H9 (cell line): ENCODE measurements around the gene COL3A1. TPM values are rescaled to one million over a fixed set of nuclear protein-coding genes. Genes with fewer than 3 reads are reported as not detected.

Source experiments
- DNase-seq: peaks from one replicate; pipeline ENCODE4 v3.0.0-alpha.2; 2017
- H2AFZ ChIP-seq: one replicate; pipeline ENCODE4 v1.6.1; 2013; ENCODE audit warnings: mild to moderate bottlenecking, low read length, control low read depth, moderate library complexity
- H2AK5ac ChIP-seq: 2 replicates; pipeline ENCODE4 v1.6.1; 2013; ENCODE audit warnings: low read length, control low read depth, mixed read lengths; ENCODE audit not compliant: insufficient read length
- H2BK120ac ChIP-seq: one replicate; pipeline ENCODE4 v1.6.1; 2013; ENCODE audit warnings: low read depth, mild to moderate bottlenecking, low read length, control low read depth, inconsistent platforms; ENCODE audit not compliant: poor library complexity, severe bottlenecking
- H2BK12ac ChIP-seq: 2 replicates; pipeline ENCODE4 v1.6.1; 2013; ENCODE audit warnings: low read length, control low read depth, mixed read lengths, low read depth; ENCODE audit not compliant: insufficient read length
- H2BK15ac ChIP-seq: 2 replicates; pipeline ENCODE4 v1.6.1; 2013; ENCODE audit warnings: low read depth, low read length, control low read depth
- H2BK20ac ChIP-seq: one replicate; pipeline ENCODE4 v1.6.1; 2013; ENCODE audit warnings: low read depth, mild to moderate bottlenecking, low read length, control low read depth, inconsistent platforms; ENCODE audit not compliant: poor library complexity, severe bottlenecking
- H2BK5ac ChIP-seq: 2 replicates; pipeline ENCODE4 v1.6.1; 2013; ENCODE audit warnings: low read length, control low read depth, mixed read lengths; ENCODE audit not compliant: insufficient read length
- H3K14ac ChIP-seq: 2 replicates; pipeline ENCODE4 v1.6.1; 2013; ENCODE audit warnings: low read length, control low read depth; ENCODE audit not compliant: insufficient read depth
- H3K18ac ChIP-seq: 2 replicates; pipeline ENCODE4 v1.6.1; 2013; ENCODE audit warnings: low read depth, mild to moderate bottlenecking, mixed read lengths, low read length, control low read depth; ENCODE audit not compliant: insufficient read length
- H3K23ac ChIP-seq: 2 replicates; pipeline ENCODE4 v1.6.1; 2013; ENCODE audit warnings: low read length, control low read depth, mixed read lengths, low read depth; ENCODE audit not compliant: insufficient read length
- H3K23me2 ChIP-seq: 2 replicates; pipeline ENCODE4 v1.6.1; 2013; ENCODE audit warnings: low read depth, mild to moderate bottlenecking, mixed read lengths, low read length, control low read depth; ENCODE audit not compliant: insufficient read length, poor library complexity, severe bottlenecking
- H3K27ac ChIP-seq: 2 replicates; pipeline ENCODE4 v1.5.1; 2013; ENCODE audit warnings: low read length, control low read depth, mixed read lengths, low read depth; ENCODE audit not compliant: insufficient read length
- H3K27me3 ChIP-seq: 2 replicates; pipeline ENCODE4 v1.6.1; 2013; ENCODE audit warnings: low read length, control low read depth, inconsistent platforms; ENCODE audit not compliant: insufficient read depth
- H3K4ac ChIP-seq: 2 replicates; pipeline ENCODE4 v1.6.1; 2013; ENCODE audit warnings: low read depth, mild to moderate bottlenecking, control low read depth, inconsistent platforms, low read length, moderate library complexity
- H3K4me1 ChIP-seq: 2 replicates; pipeline ENCODE4 v1.6.1; 2013; ENCODE audit warnings: low read length, control low read depth, inconsistent platforms; ENCODE audit not compliant: insufficient read depth
- H3K4me2 ChIP-seq: 2 replicates; pipeline ENCODE4 v1.6.1; 2013; ENCODE audit warnings: low read length, control low read depth, mixed read lengths; ENCODE audit not compliant: insufficient read length, insufficient read depth
- H3K56ac ChIP-seq: 2 replicates; pipeline ENCODE4 v1.6.1; 2013; ENCODE audit warnings: low read depth, mild to moderate bottlenecking, mixed read lengths, low read length, control low read depth; ENCODE audit not compliant: insufficient read length
- H3K79me1 ChIP-seq: 2 replicates; pipeline ENCODE4 v1.6.1; 2013; ENCODE audit warnings: low read depth, mild to moderate bottlenecking, moderate library complexity, low read length, control low read depth, inconsistent platforms; ENCODE audit not compliant: insufficient read depth, poor library complexity, severe bottlenecking
- H3K79me2 ChIP-seq: 2 replicates; pipeline ENCODE4 v1.6.1; 2013; ENCODE audit warnings: low read length, control low read depth, inconsistent platforms; ENCODE audit not compliant: insufficient read depth
- H3K9ac ChIP-seq: 2 replicates; pipeline ENCODE4 v1.6.1; 2013; ENCODE audit warnings: low read length, control low read depth, mixed read lengths; ENCODE audit not compliant: insufficient read length; ENCODE audit errors: extremely low read depth
- H3K9me3 ChIP-seq: one replicate; pipeline ENCODE4 v1.6.1; 2013; ENCODE audit warnings: low read depth, low read length, inconsistent platforms; ENCODE audit not compliant: control insufficient read depth
- H3T11ph ChIP-seq: one replicate; pipeline ENCODE4 v1.6.1; 2013; ENCODE audit warnings: mild to moderate bottlenecking, low read length, control low read depth, inconsistent platforms
- H4K20me1 ChIP-seq: one replicate; pipeline ENCODE4 v1.6.1; 2013; ENCODE audit not compliant: control insufficient read depth, insufficient read length, insufficient read depth
- H4K5ac ChIP-seq: 2 replicates; pipeline ENCODE4 v1.6.1; 2013; ENCODE audit warnings: low read depth, mild to moderate bottlenecking, mixed read lengths, low read length, control low read depth; ENCODE audit not compliant: insufficient read length
- H4K8ac ChIP-seq: replicated peaks from 2 replicates; pipeline ENCODE4 v1.6.1; 2013; ENCODE audit warnings: low read length, control low read depth, mixed read lengths, low read depth; ENCODE audit not compliant: insufficient read length
- H4K91ac ChIP-seq: 2 replicates; pipeline ENCODE4 v1.6.1; 2013; ENCODE audit warnings: low read depth, mild to moderate bottlenecking, moderate library complexity, mixed read lengths, low read length, control low read depth; ENCODE audit not compliant: insufficient read length
- H3K27ac Mint-ChIP-seq, 3 experiments: 2 replicates in 2 of 3; 3 replicates in 1 of 3; pipeline ENCODE4 v1.8.0; 2020 to 2021; ENCODE audit warnings: mixed read lengths in 3 of 3, mild to moderate bottlenecking in 1 of 3, moderate library complexity in 1 of 3
- H3K27me3 Mint-ChIP-seq: 2 replicates; pipeline ENCODE4 v1.8.0; 2021; ENCODE audit warnings: low read depth, mild to moderate bottlenecking, moderate library complexity, mixed read lengths
- H3K36me3 Mint-ChIP-seq, 3 experiments: 2 replicates in 2 of 3; 3 replicates in 1 of 3; pipeline ENCODE4 v1.8.0; 2020 to 2021; ENCODE audit warnings: low read depth in 3 of 3, mixed read lengths in 3 of 3; ENCODE audit not compliant: insufficient read depth in 1 of 3
- H3K4me1 Mint-ChIP-seq, 2 experiments: 2 replicates each; pipeline ENCODE4 v1.8.0; 2020; ENCODE audit warnings: mixed read lengths in 2 of 2
- H3K4me3 Mint-ChIP-seq, 2 experiments: 2 replicates in 1 of 2; 3 replicates in 1 of 2; pipeline ENCODE4 v1.8.0; 2020 to 2021; ENCODE audit warnings: mild to moderate bottlenecking in 2 of 2, mixed read lengths in 2 of 2, moderate library complexity in 1 of 2
- H3K9me3 Mint-ChIP-seq, 2 experiments: 2 replicates in 1 of 2; 3 replicates in 1 of 2; pipeline ENCODE4 v1.8.0; 2020; ENCODE audit warnings: mild to moderate bottlenecking in 2 of 2, mixed read lengths in 2 of 2, moderate library complexity in 1 of 2
- CTCF ChIP-seq: fragments of 200-600 bp; sonication (generic); conservative IDR thresholded peaks from 3 replicates; pipeline ENCODE4 v1.8.0; 2021; ENCODE audit warnings: antibody characterized with exemption, mild to moderate bottlenecking
- total RNA-seq: library from RNA; stranded (reverse); gene quantifications from 2 replicates; pipeline ENCODE4 v1.2.1, GENCODE V29; 2021

The COL3A1 gene
- total RNA-seq, 1 experiment from 2014 or later: not detected

- no peak for DNase-seq
These were observed 26.0 kb downstream of the COL3A1 start for GRCh38 chr2:189000221-189000620.

More at GRCh38 chr2:189000221-189000620, 26.0 kb downstream of the COL3A1 start:
- Mint-ChIP-seq H3K36me3 (no peaks in the 10 kb centered on the region), H3K9me3 (no peaks in the 10 kb centered on the region), H3K27me3 (no peaks in the 10 kb centered on the region), H3K4me1 (no peaks in the 10 kb centered on the region), H3K4me3 (no peak overlapping the region), H3K27ac (no peak overlapping the region)
- Histone ChIP-seq H3K27ac (no peak overlapping the region), H3K18ac (no peak overlapping the region), H3K9me3 (no peaks in the 10 kb centered on the region), H3K9ac (no peak overlapping the region), H4K20me1 (no peaks in the 10 kb centered on the region), H2BK12ac (no peak overlapping the region), H3K27me3 (no peaks in the 10 kb centered on the region), H3K79me1 (no peaks in the 10 kb centered on the region), H2BK5ac (no peak overlapping the region), H3K4me2 (no peak overlapping the region), H2BK20ac (no peak overlapping the region), H3K4me1 (no peaks in the 10 kb centered on the region), H3K4ac (no peak overlapping the region), H2BK120ac (no peak overlapping the region), H4K5ac (no peak overlapping the region), H2AFZ (no peak overlapping the region), H4K8ac (no peak overlapping the region), H3T11ph (no peak overlapping the region), H3K14ac (no peak overlapping the region), H3K23ac (no peak overlapping the region), H3K56ac (no peak overlapping the region), H2BK15ac (no peak overlapping the region), H3K23me2 (no peaks in the 10 kb centered on the region), H4K91ac (no peak overlapping the region), H2AK5ac (no peak overlapping the region), H3K79me2 (no peaks in the 10 kb centered on the region)
- no peak for TF ChIP-seq CTCF
